IPS-15b (cell line): Measurements from ENCODE around the gene ARHGEF19.
A peak's percentile ranks its signal among the peaks of the same experiment; 100 is the strongest.
"Not testable (repeated sequence)": the region's sequence is repeated elsewhere in the genome, so short reads cannot be mapped to it uniquely, and the experiment has no call there.

Experiments
- H3K27me3 ChIP-seq: one replicate; pipeline ENCODE4 v1.6.1; 2013; ENCODE audit warnings: low read length; ENCODE audit not compliant: control insufficient read depth, insufficient read depth
- H3K36me3 ChIP-seq: one replicate; pipeline ENCODE4 v1.6.1; 2013; ENCODE audit warnings: low read length; ENCODE audit not compliant: control insufficient read depth, insufficient read depth
- H3K4me1 ChIP-seq: one replicate; pipeline ENCODE4 v1.6.1; 2013; ENCODE audit warnings: mild to moderate bottlenecking, low read length; ENCODE audit not compliant: control insufficient read depth, insufficient read depth
- H3K4me3 ChIP-seq: one replicate; pipeline ENCODE4 v1.5.1; 2013; ENCODE audit warnings: low read depth, low read length
- H3K9ac ChIP-seq: one replicate; pipeline ENCODE4 v1.6.1; 2013; ENCODE audit warnings: low read depth, mild to moderate bottlenecking, low read length
- H3K9me3 ChIP-seq: one replicate; pipeline ENCODE4 v1.6.1; 2013; ENCODE audit warnings: mild to moderate bottlenecking, low read length; ENCODE audit not compliant: control insufficient read depth, insufficient read depth

Gene ARHGEF19

GRCh38 chr1:16231331-16232315 lies 19.2 kb upstream of the ARHGEF19 start:
- Histone ChIP-seq H3K27me3 (peaks cover 30% of the 10 kb centered on the region), H3K4me3 (no peak overlapping the region), H3K9me3 (no peaks in the 10 kb centered on the region), H3K9ac (no peak overlapping the region), H3K4me1 (peaks cover 3% of the 10 kb centered on the region), H3K36me3 (no peaks in the 10 kb centered on the region)

GRCh38 chr1:16230744-16231143 lies 18.3 kb upstream of the ARHGEF19 start:
- no peak overlapping the region for H3K9ac ChIP-seq
- H3K27me3 ChIP-seq, result peaks cover 35% of the 10 kb centered on the region

GRCh38 chr1:16229976-16230740 lies 17.7 kb upstream of the ARHGEF19 start:
- H3K4me3 ChIP-seq, result no peak overlapping the region
- H3K4me1 ChIP-seq, result peaks cover 7% of the 10 kb centered on the region
- H3K9ac ChIP-seq, result no peak overlapping the region
- peaks cover 41% of the 10 kb centered on the region for H3K27me3 ChIP-seq
- H3K9me3 ChIP-seq, result no peaks in the 10 kb centered on the region
- no peaks in the 10 kb centered on the region for H3K36me3 ChIP-seq

More at GRCh38 chr1:16230744-16231143, 18.3 kb upstream of the ARHGEF19 start:
- H3K9me3 ChIP-seq, result no peaks in the 10 kb centered on the region
- H3K36me3 ChIP-seq, result no peaks in the 10 kb centered on the region
- no peak overlapping the region for H3K4me3 ChIP-seq
- H3K4me1 ChIP-seq, result peaks cover 7% of the 10 kb centered on the region

GRCh38 chr1:16226490-16227179 lies 14.2 kb upstream of the ARHGEF19 start:
- peaks cover 7% of the 10 kb centered on the region for H3K4me1 ChIP-seq
- H3K9ac ChIP-seq, result peak overlapping the region; percentile 65
- no peaks in the 10 kb centered on the region for H3K36me3 ChIP-seq
- H3K4me3 ChIP-seq, result peak overlapping the region; percentile 73
- H3K27me3 ChIP-seq, result peaks cover 50% of the 10 kb centered on the region
- no peaks in the 10 kb centered on the region for H3K9me3 ChIP-seq

- Histone ChIP-seq H3K4me1 (peaks cover 7% of the 10 kb centered on the region), H3K9me3 (no peaks in the 10 kb centered on the region), H3K36me3 (no peaks in the 10 kb centered on the region), H3K9ac (no peak overlapping the region), H3K4me3 (peak overlapping the region; percentile 73), H3K27me3 (peaks cover 55% of the 10 kb centered on the region)
Observed at GRCh38 chr1:16226129-16226489, 13.7 kb upstream of the ARHGEF19 start.

GRCh38 chr1:16224472-16224871 lies 12.0 kb upstream of the ARHGEF19 start:
- Histone ChIP-seq H3K36me3 (no peaks in the 10 kb centered on the region), H3K4me1 (peaks cover 7% of the 10 kb centered on the region), H3K4me3 (no peak overlapping the region), H3K9ac (no peak overlapping the region), H3K9me3 (no peaks in the 10 kb centered on the region), H3K27me3 (peaks cover 55% of the 10 kb centered on the region)

GRCh38 chr1:16222716-16223115 lies 10.3 kb upstream of the ARHGEF19 start:
- H3K27me3 ChIP-seq, result peaks cover 45% of the 10 kb centered on the region
- not testable (repeated sequence) for H3K36me3 ChIP-seq, H3K9me3 ChIP-seq, H3K4me1 ChIP-seq, H3K4me3 ChIP-seq, H3K9ac ChIP-seq

GRCh38 chr1:16221499-16221898 lies 9.0 kb upstream of the ARHGEF19 start:
- Histone ChIP-seq H3K27me3 (peaks cover 42% of the 10 kb centered on the region), H3K9me3 (no peaks in the 10 kb centered on the region), H3K4me1 (peaks cover 4% of the 10 kb centered on the region), H3K36me3 (no peaks in the 10 kb centered on the region), H3K4me3 (no peak overlapping the region), H3K9ac (no peak overlapping the region)

GRCh38 chr1:16219968-16220500 lies 7.6 kb upstream of the ARHGEF19 start:
- Histone ChIP-seq H3K9me3 (no peaks in the 10 kb centered on the region), H3K4me3 (no peak overlapping the region), H3K4me1 (no peaks in the 10 kb centered on the region), H3K36me3 (no peaks in the 10 kb centered on the region), H3K27me3 (peaks cover 30% of the 10 kb centered on the region), H3K9ac (no peak overlapping the region)

- Histone ChIP-seq H3K36me3 (no peaks in the 10 kb centered on the region), H3K27me3 (peaks cover 22% of the 10 kb centered on the region), H3K4me3 (no peak overlapping the region), H3K4me1 (no peaks in the 10 kb centered on the region), H3K9me3 (no peaks in the 10 kb centered on the region), H3K9ac (no peak overlapping the region)
Observed at GRCh38 chr1:16218674-16219071, 6.2 kb upstream of the ARHGEF19 start.

GRCh38 chr1:16218014-16218673 lies 5.7 kb upstream of the ARHGEF19 start:
- Histone ChIP-seq H3K27me3 (peaks cover 22% of the 10 kb centered on the region), H3K4me3 (peak overlapping the region; percentile 66)

More at GRCh38 chr1:16218014-16218673, 5.7 kb upstream of the ARHGEF19 start:
- no peaks in the 10 kb centered on the region for H3K9me3 ChIP-seq
- no peak overlapping the region for H3K9ac ChIP-seq
- no peaks in the 10 kb centered on the region for H3K36me3 ChIP-seq
- H3K4me1 ChIP-seq, result peaks cover 3% of the 10 kb centered on the region
